ENCODE data around the gene NFATC2.

GRCh38 chr20:51373713-51374455, 168.6 kb downstream of the NFATC2 start:
- TF ChIP-seq YY1 (IDR thresholded peaks at IDR 0.05; ENCODE audit: insufficient read depth, insufficient read length) (no peak), SUZ12 (IDR thresholded peaks at IDR 0.05; ENCODE audit: extremely low read depth, insufficient read depth, insufficient read length) (no peak)

Measured in NT2/D1 (cell line).